Globus pallidus (tissue), 1 donor: ENCODE data around the gene FTSJ1.
"Not testable (repeated sequence)": the region's sequence is repeated elsewhere in the genome, so short reads cannot be mapped to it uniquely, and the experiment has no call there.

ENCODE experiments used
- DNase-seq: peaks from one replicate; pipeline ENCODE4 v3.0.0-alpha.2; 2015; ENCODE audit warnings: low spot score

Gene FTSJ1

GRCh38 chrX:48475774-48476577, at the start of gene FTSJ1:
Gene FTSJ1, plus strand, starts transcription at chrX:48476199. Its CDS starts 1,849 bp downstream, at chrX:48478048.
- peak; percentile 93 for DNase-seq

GRCh38 chrX:48427027-48427716, 48.8 kb upstream of the FTSJ1 start:
- not testable (repeated sequence) for DNase-seq

- not testable (repeated sequence) for DNase-seq
Measured at GRCh38 chrX:48429606-48430005, 46.4 kb upstream of the FTSJ1 start.

- DNase-seq = not testable (repeated sequence)
Measured at GRCh38 chrX:48430166-48430565, 45.8 kb upstream of the FTSJ1 start.

GRCh38 chrX:48433713-48434112, 42.3 kb upstream of the FTSJ1 start:
- not testable (repeated sequence) for DNase-seq

- not testable (repeated sequence) for DNase-seq
Measured at GRCh38 chrX:48447201-48447600, 28.8 kb upstream of the FTSJ1 start.

- no peak for DNase-seq
Measured at GRCh38 chrX:48450076-48450475, 25.9 kb upstream of the FTSJ1 start.

- no peak for DNase-seq
Measured at GRCh38 chrX:48451708-48452107, 24.3 kb upstream of the FTSJ1 start.

GRCh38 chrX:48456628-48457331, 19.2 kb upstream of the FTSJ1 start:
- no peak for DNase-seq

- no peak for DNase-seq
Measured at GRCh38 chrX:48458711-48459110, 17.3 kb upstream of the FTSJ1 start.

- DNase-seq = no peak
Measured at GRCh38 chrX:48459483-48459882, 16.5 kb upstream of the FTSJ1 start.

GRCh38 chrX:48460031-48460430, 16.0 kb upstream of the FTSJ1 start:
- no peak for DNase-seq

- no peak for DNase-seq
Measured at GRCh38 chrX:48460606-48461005, 15.4 kb upstream of the FTSJ1 start.

- DNase-seq = no peak
Measured at GRCh38 chrX:48461830-48462229, 14.2 kb upstream of the FTSJ1 start.

GRCh38 chrX:48465336-48465933, 10.6 kb upstream of the FTSJ1 start:
- no peak for DNase-seq

GRCh38 chrX:48466696-48467095, 9.3 kb upstream of the FTSJ1 start:
- no peak for DNase-seq

- DNase-seq = no peak
Measured at GRCh38 chrX:48467281-48467761, 8.7 kb upstream of the FTSJ1 start.

GRCh38 chrX:48468247-48468671, 7.7 kb upstream of the FTSJ1 start:
- no peak for DNase-seq

GRCh38 chrX:48468693-48469691, 7.0 kb upstream of the FTSJ1 start:
- no peak for DNase-seq

GRCh38 chrX:48470110-48470832, 5.7 kb upstream of the FTSJ1 start, which contains the start of gene SLC38A5:
Gene SLC38A5, minus strand, starts transcription at chrX:48470260. Its CDS starts 2,336 bp downstream, at chrX:48467924.
- DNase-seq = no peak
